ACHN (cell line): ENCODE measurements around the gene TMED4.
A peak's percentile ranks its signal among the peaks of the same experiment; 100 is the strongest.
"Not testable (repeated sequence)": the region's sequence is repeated elsewhere in the genome, so short reads cannot be mapped to it uniquely, and the experiment has no call there.

Experiments used
- DNase-seq: peaks from one replicate; pipeline ENCODE4 v3.0.0-alpha.2; 2015
- in situ Hi-C: cut with HindIII; loops from 2 replicates; pipeline ENCODE4 v1.10.0; 2017; ENCODE audit warnings: low sequenced_read_pairs, low pct_ligation_motif_present, low pct_unique_long_range_greater_than_20kb

TMED4 gene

GRCh38 chr7:44555350-44555749 lies 26.7 kb downstream of the TMED4 start:
- in situ Hi-C loops = no loop called here
- DNase-seq = no peak

- in situ Hi-C loops = not testable (repeated sequence)
These were observed 29.5 kb downstream of the TMED4 start for GRCh38 chr7:44552473-44553005.

GRCh38 chr7:44549457-44549856 lies 32.6 kb downstream of the TMED4 start:
- in situ Hi-C loops = no loop called here

More at GRCh38 chr7:44552473-44553005, 29.5 kb downstream of the TMED4 start:
- DNase-seq = not testable (repeated sequence)

GRCh38 chr7:44548893-44549292 lies 33.1 kb downstream of the TMED4 start:
- no peak for DNase-seq
- in situ Hi-C loops = no loop called here

More at GRCh38 chr7:44549457-44549856, 32.6 kb downstream of the TMED4 start:
- no peak for DNase-seq

- no peak for DNase-seq
- in situ Hi-C loops = no loop called here
These were observed 34.3 kb downstream of the TMED4 start for GRCh38 chr7:44547536-44548231.

GRCh38 chr7:44541876-44542610 lies 40.0 kb downstream of the TMED4 start:
- in situ Hi-C loops = no loop called here
- no peak for DNase-seq

- no peak for DNase-seq
- in situ Hi-C loops = no loop called here
These were observed 40.8 kb downstream of the TMED4 start, which contains the start of gene NPC1L1 for GRCh38 chr7:44541028-44541869. TSS of gene NPC1L1 (minus strand) at chr7:44541330. CDS start at chr7:44541259, 71 bp downstream.

- in situ Hi-C loops = no loop called here
These were observed 41.4 kb downstream of the TMED4 start for GRCh38 chr7:44540592-44541027.

GRCh38 chr7:44539669-44540506 lies 42.1 kb downstream of the TMED4 start:
- in situ Hi-C loops = no loop called here
- DNase-seq = no peak

More at GRCh38 chr7:44540592-44541027, 41.4 kb downstream of the TMED4 start:
- DNase-seq = no peak

GRCh38 chr7:44538798-44539668 lies 43.0 kb downstream of the TMED4 start:
- in situ Hi-C loops = no loop called here
- no peak for DNase-seq

- in situ Hi-C loops = no loop called here
- DNase-seq = no peak
These were observed 43.8 kb downstream of the TMED4 start for GRCh38 chr7:44538093-44538797.

- DNase-seq = no peak
- in situ Hi-C loops = no loop called here
These were observed 44.6 kb downstream of the TMED4 start for GRCh38 chr7:44537442-44537841.

- in situ Hi-C loops = no loop called here
- no peak for DNase-seq
These were observed 45.9 kb downstream of the TMED4 start for GRCh38 chr7:44536090-44536489.

- no peak for DNase-seq
- in situ Hi-C loops = no loop called here
These were observed 46.5 kb downstream of the TMED4 start for GRCh38 chr7:44535348-44536064.

GRCh38 chr7:44534501-44534900 lies 47.5 kb downstream of the TMED4 start:
- DNase-seq = peak; percentile 73
- in situ Hi-C loops = no loop called here

GRCh38 chr7:44534087-44534486 lies 47.9 kb downstream of the TMED4 start:
- no peak for DNase-seq
- in situ Hi-C loops = no loop called here
